Neural cell (in vitro differentiated cells): ENCODE data around the gene SLC6A7. TPM values are rescaled to one million over a fixed set of nuclear protein-coding genes. Genes with fewer than 3 reads are reported as not detected.

ENCODE experiments used
- H2AFZ ChIP-seq: fragments of 200-600, 300-800 bp; sonication (generic), shearing (Covaris generic); 2 replicates; pipeline ENCODE4 v1.6.0; 2014; ENCODE audit warnings: low read depth, mild to moderate bottlenecking, antibody characterized with exemption, low read length, moderate library complexity
- H3F3A ChIP-seq: fragments of 200-600 bp; shearing (Covaris generic); 2 replicates; pipeline ENCODE4 v1.6.1; 2016; ENCODE audit warnings: mild to moderate bottlenecking, moderate library complexity, mixed read lengths, antibody characterized with exemption, low read length; ENCODE audit not compliant: insufficient read depth, poor library complexity, severe bottlenecking
- H3K27ac ChIP-seq: fragments of 200-600, 300-800 bp; sonication (generic), shearing (Covaris generic); 2 replicates; pipeline ENCODE4 v1.5.1; 2014; ENCODE audit warnings: mild to moderate bottlenecking, low read length, moderate library complexity
- H3K27me3 ChIP-seq: fragments of 300-800, 200-600 bp; sonication (generic), shearing (Covaris generic); 2 replicates; pipeline ENCODE4 v1.6.0; 2014; ENCODE audit warnings: mild to moderate bottlenecking, low read depth, low read length, moderate library complexity; ENCODE audit not compliant: insufficient read depth
- H3K36me3 ChIP-seq: fragments of 300-800, 200-600 bp; sonication (generic), shearing (Covaris generic); 2 replicates; pipeline ENCODE4 v1.5.1; 2014; ENCODE audit warnings: mild to moderate bottlenecking, antibody characterized with exemption, low read length, moderate library complexity; ENCODE audit not compliant: insufficient read depth
- H3K4me2 ChIP-seq: fragments of 300-800, 200-600 bp; sonication (generic), shearing (Covaris generic); 2 replicates; pipeline ENCODE4 v1.6.0; 2014; ENCODE audit warnings: mild to moderate bottlenecking, low read length
- H3K4me3 ChIP-seq: fragments of 300-800, 200-600 bp; sonication (generic), shearing (Covaris generic); 2 replicates; pipeline ENCODE4 v1.5.1; 2014; ENCODE audit warnings: mild to moderate bottlenecking, low read length, moderate library complexity
- H3K79me2 ChIP-seq: fragments of 200-600 bp; shearing (Covaris generic); replicated peaks from 2 replicates; pipeline ENCODE4 v1.6.0; 2014; ENCODE audit warnings: mild to moderate bottlenecking, low read length, moderate library complexity; ENCODE audit not compliant: insufficient read depth
- H3K9ac ChIP-seq: fragments of 300-800, 200-600 bp; sonication (generic), shearing (Covaris generic); 2 replicates; pipeline ENCODE4 v1.6.1; 2016; ENCODE audit warnings: mild to moderate bottlenecking, low read length, mixed read lengths
- H3K9me2 ChIP-seq: fragments of 200-600 bp; shearing (Covaris generic); 2 replicates; pipeline ENCODE4 v1.6.1; 2016; ENCODE audit warnings: mild to moderate bottlenecking, low read length, mixed read lengths; ENCODE audit not compliant: insufficient read depth
- H3K9me3 ChIP-seq: fragments of 200-600, 300-800 bp; sonication (generic), shearing (Covaris generic); 2 replicates; pipeline ENCODE4 v1.6.1; 2016; ENCODE audit warnings: mild to moderate bottlenecking, mixed run types, low read length, moderate library complexity, mixed read lengths
- H4K20me1 ChIP-seq: fragments of 200-600 bp; shearing (Covaris generic); 2 replicates; pipeline ENCODE4 v1.6.1; 2016; ENCODE audit warnings: mild to moderate bottlenecking, mixed run types; ENCODE audit not compliant: insufficient read depth
- CTCF ChIP-seq: fragments of 450-650 bp; IDR thresholded peaks from 2 replicates; pipeline ENCODE4 v1.5.1; 2014; ENCODE audit warnings: antibody characterized with exemption, mild to moderate bottlenecking, moderate library complexity; ENCODE audit not compliant: poor library complexity, severe bottlenecking
- EP300 ChIP-seq: fragments of 450-650 bp; conservative IDR thresholded peaks from 2 replicates; pipeline ENCODE4 v1.6.1; 2014; ENCODE audit warnings: antibody characterized with exemption, mild to moderate bottlenecking, moderate library complexity; ENCODE audit not compliant: poor library complexity, severe bottlenecking
- EZH2 ChIP-seq: fragments of 200-600, 300-800 bp; shearing (Covaris generic), sonication (generic); IDR thresholded peaks from 2 replicates; pipeline ENCODE4 v1.6.1; 2014; ENCODE audit warnings: antibody characterized with exemption, low read length, borderline replicate concordance, mild to moderate bottlenecking; ENCODE audit not compliant: insufficient read depth, poor library complexity, severe bottlenecking
- MXI1 ChIP-seq: fragments of 450-650 bp; conservative IDR thresholded peaks from 2 replicates; pipeline ENCODE4 v1.6.1; 2014; ENCODE audit warnings: antibody characterized with exemption, mild to moderate bottlenecking; ENCODE audit not compliant: poor library complexity, severe bottlenecking
- POLR2AphosphoS5 ChIP-seq: IDR thresholded peaks from 2 replicates; pipeline ENCODE4 v1.6.1; 2012
- RAD21 ChIP-seq: fragments of 450-650 bp; conservative IDR thresholded peaks from 2 replicates; pipeline ENCODE4 v1.6.1; 2014; ENCODE audit warnings: antibody characterized with exemption, mild to moderate bottlenecking, moderate library complexity
- REST ChIP-seq: IDR thresholded peaks from 2 replicates; pipeline ENCODE4 v1.6.1; 2012; ENCODE audit warnings: borderline replicate concordance
- SMC3 ChIP-seq: fragments of 450-650 bp; conservative IDR thresholded peaks from 2 replicates; pipeline ENCODE4 v1.6.1; 2014; ENCODE audit warnings: antibody characterized with exemption, mild to moderate bottlenecking, moderate library complexity; ENCODE audit not compliant: poor library complexity
- TAF1 ChIP-seq: IDR thresholded peaks from 2 replicates; pipeline ENCODE4 v1.6.1; 2012; ENCODE audit warnings: low read depth
- polyA plus RNA-seq: library from polyadenylated mRNA; depleted of rRNA; stranded (reverse); fragments of >200 nt; gene quantifications from 2 replicates; pipeline ENCODE4 v1.2.3, GENCODE V29; 2014

SLC6A7 gene
- polyA plus RNA-seq, 1 donor from 2014 or later: 4.6 TPM

- Histone ChIP-seq H3K27me3 (no peaks in the 10 kb centered on the region), H2AFZ (no peak overlapping the region), H3K9me2 (no peaks in the 10 kb centered on the region), H3K4me3 (no peak overlapping the region), H3F3A (no peaks in the 10 kb centered on the region), H3K79me2 (no peaks in the 10 kb centered on the region), H3K9ac (no peak overlapping the region), H4K20me1 (no peaks in the 10 kb centered on the region), H3K9me3 (no peaks in the 10 kb centered on the region), H3K36me3 (peaks cover 6% of the 10 kb centered on the region), H3K27ac (no peak overlapping the region), H3K4me2 (no peak overlapping the region)
- no peak for TF ChIP-seq EZH2
- no peak for TF ChIP-seq CTCF
These were observed 56.6 kb downstream of the SLC6A7 start for GRCh38 chr5:150246429-150246828.

- no peaks in the 10 kb centered on the region for H3K9me3 ChIP-seq
- no peaks in the 10 kb centered on the region for H4K20me1 ChIP-seq
- no peak overlapping the region for H3K9ac ChIP-seq
- H3K79me2 ChIP-seq: no peaks in the 10 kb centered on the region
- H3K4me2 ChIP-seq: no peak overlapping the region
- no peak overlapping the region for H3K4me3 ChIP-seq
- no peaks in the 10 kb centered on the region for H3K27me3 ChIP-seq
- no peaks in the 10 kb centered on the region for H3F3A ChIP-seq
- no peak overlapping the region for H3K27ac ChIP-seq
- H3K9me2 ChIP-seq: no peaks in the 10 kb centered on the region
- peaks cover 6% of the 10 kb centered on the region for H3K36me3 ChIP-seq
- TF ChIP-seq SMC3 (no peak), EZH2 (no peak), TAF1 (no peak), POLR2AphosphoS5 (no peak), REST (no peak), EP300 (no peak), CTCF (no peak), RAD21 (no peak), MXI1 (no peak)
- no peak overlapping the region for H2AFZ ChIP-seq
These were observed 57.0 kb downstream of the SLC6A7 start for GRCh38 chr5:150246835-150247234.
